Measurements from ENCODE around the gene KLHL7.
A peak's percentile ranks its signal among the peaks of the same experiment; 100 is the strongest.

The KLHL7 gene, protein sequence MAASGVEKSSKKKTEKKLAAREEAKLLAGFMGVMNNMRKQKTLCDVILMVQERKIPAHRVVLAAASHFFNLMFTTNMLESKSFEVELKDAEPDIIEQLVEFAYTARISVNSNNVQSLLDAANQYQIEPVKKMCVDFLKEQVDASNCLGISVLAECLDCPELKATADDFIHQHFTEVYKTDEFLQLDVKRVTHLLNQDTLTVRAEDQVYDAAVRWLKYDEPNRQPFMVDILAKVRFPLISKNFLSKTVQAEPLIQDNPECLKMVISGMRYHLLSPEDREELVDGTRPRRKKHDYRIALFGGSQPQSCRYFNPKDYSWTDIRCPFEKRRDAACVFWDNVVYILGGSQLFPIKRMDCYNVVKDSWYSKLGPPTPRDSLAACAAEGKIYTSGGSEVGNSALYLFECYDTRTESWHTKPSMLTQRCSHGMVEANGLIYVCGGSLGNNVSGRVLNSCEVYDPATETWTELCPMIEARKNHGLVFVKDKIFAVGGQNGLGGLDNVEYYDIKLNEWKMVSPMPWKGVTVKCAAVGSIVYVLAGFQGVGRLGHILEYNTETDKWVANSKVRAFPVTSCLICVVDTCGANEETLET

DNA sequence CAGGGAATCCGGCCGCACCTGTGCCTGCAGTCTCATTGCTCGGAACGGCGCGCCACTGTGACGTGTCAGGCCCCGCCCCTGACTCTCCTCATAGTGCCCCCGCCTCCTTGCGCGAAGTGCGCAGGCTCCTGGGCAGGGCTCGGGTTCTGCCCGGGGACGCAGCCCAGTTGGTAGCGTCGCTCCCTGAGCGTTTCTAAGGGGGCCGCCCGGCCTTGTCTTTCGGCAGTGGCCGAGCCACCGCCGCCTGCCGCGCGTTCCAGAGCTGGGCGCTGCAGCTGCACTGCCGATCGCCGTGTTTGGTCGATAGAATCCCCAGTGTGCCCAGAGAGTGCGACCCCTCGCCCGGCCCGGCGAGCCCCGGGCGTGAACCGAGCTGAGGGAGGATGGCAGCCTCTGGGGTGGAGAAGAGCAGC lies at the start of gene KLHL7:
TSS of gene KLHL7 (plus strand) at position 142 of the 413 bp plus-strand sequence. CDS start at position 384, 242 bp downstream.
- no peak for TF ChIP-seq CTCF (IDR thresholded peaks at IDR 0.05)

GRCh38 chr7:23058408-23059096 lies 47.0 kb upstream of the KLHL7 start:
- Histone ChIP-seq H3K79me2 (no peaks in the 10 kb centered on the region), H3K9ac (no peak overlapping the region), H3K27me3 (ENCODE audit: control insufficient read depth, insufficient read depth, low read length) (no peaks in the 10 kb centered on the region), H3K4me3 (ENCODE audit: low read depth, low read length) (no peak overlapping the region), H3K4me2 (ENCODE audit: low read length) (no peak overlapping the region), H3K36me3 (ENCODE audit: control insufficient read depth, insufficient read depth, low read length) (no peaks in the 10 kb centered on the region), H3K4me1 (no peaks in the 10 kb centered on the region), H3K27ac (no peak overlapping the region), H2AFZ (no peak overlapping the region), H3K9me3 (ENCODE audit: control insufficient read depth, low read length) (no peaks in the 10 kb centered on the region)
- no peak for TF ChIP-seq CTCF (IDR thresholded peaks at IDR 0.05)

More for the DNA sequence above, at the start of gene KLHL7:
- peak within 1 kb of the TSS; percentile 94 for H2AFZ ChIP-seq
- peak within 1 kb of the TSS; percentile 75 for H3K4me2 ChIP-seq (ENCODE audit: low read length)
- no peaks in the 10 kb centered on the region for H3K9me3 ChIP-seq (ENCODE audit: control insufficient read depth, low read length)
- peak within 1 kb of the TSS; percentile 89 for H3K4me3 ChIP-seq (ENCODE audit: low read depth, low read length)
- H3K9ac ChIP-seq: peak within 1 kb of the TSS; percentile 38
- peak within 1 kb of the TSS; percentile 81 for H3K27ac ChIP-seq
- no peaks in the 10 kb centered on the region for H3K27me3 ChIP-seq (ENCODE audit: control insufficient read depth, insufficient read depth, low read length)
- no peaks in the 10 kb centered on the region for H3K36me3 ChIP-seq (ENCODE audit: control insufficient read depth, insufficient read depth, low read length)
- peaks cover 24% of the 10 kb centered on the region for H3K79me2 ChIP-seq
- H3K4me1 ChIP-seq: peaks cover 4% of the 10 kb centered on the region

GRCh38 chr7:23061327-23061726 lies 44.3 kb upstream of the KLHL7 start:
- Histone ChIP-seq H3K4me2 (ENCODE audit: low read length) (no peak overlapping the region), H3K36me3 (ENCODE audit: control insufficient read depth, insufficient read depth, low read length) (no peaks in the 10 kb centered on the region), H2AFZ (no peak overlapping the region), H3K4me1 (no peaks in the 10 kb centered on the region), H3K27ac (no peak overlapping the region), H3K4me3 (ENCODE audit: low read depth, low read length) (no peak overlapping the region), H3K9me3 (ENCODE audit: control insufficient read depth, low read length) (no peaks in the 10 kb centered on the region), H3K79me2 (no peaks in the 10 kb centered on the region), H3K9ac (no peak overlapping the region), H3K27me3 (ENCODE audit: control insufficient read depth, insufficient read depth, low read length) (no peaks in the 10 kb centered on the region)
- TF ChIP-seq CTCF (IDR thresholded peaks at IDR 0.05): no peak

DNA sequence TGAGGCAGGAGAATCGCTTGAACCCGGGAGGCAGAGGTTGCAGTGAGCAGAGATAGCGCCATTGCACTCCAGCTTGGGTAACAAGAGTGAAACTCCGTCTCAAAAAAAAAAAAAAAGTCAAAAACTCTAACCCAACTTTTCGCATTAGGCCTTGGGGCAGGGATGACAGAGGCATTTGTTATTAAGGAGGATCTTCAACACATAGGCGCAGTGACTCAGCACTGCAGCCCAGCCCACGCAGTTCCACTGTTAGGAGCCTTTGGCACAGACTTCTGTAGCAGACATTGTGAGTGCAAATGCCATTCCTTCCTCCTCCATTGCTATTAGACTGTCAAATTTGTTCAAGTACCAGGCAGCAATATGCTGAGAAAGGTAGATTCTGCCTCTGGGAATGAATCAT lies 43.1 kb upstream of the KLHL7 start:
- Histone ChIP-seq H3K9ac (no peak overlapping the region), H3K36me3 (ENCODE audit: control insufficient read depth, insufficient read depth, low read length) (no peaks in the 10 kb centered on the region), H3K4me2 (ENCODE audit: low read length) (no peak overlapping the region), H3K4me3 (ENCODE audit: low read depth, low read length) (no peak overlapping the region), H3K4me1 (no peaks in the 10 kb centered on the region), H3K27me3 (ENCODE audit: control insufficient read depth, insufficient read depth, low read length) (no peaks in the 10 kb centered on the region), H3K79me2 (no peaks in the 10 kb centered on the region), H2AFZ (no peak overlapping the region), H3K9me3 (ENCODE audit: control insufficient read depth, low read length) (no peaks in the 10 kb centered on the region), H3K27ac (no peak overlapping the region)
- TF ChIP-seq CTCF (IDR thresholded peaks at IDR 0.05): no peak
